GM12875 (cell line): ENCODE data around the gene CLPTM1.

ENCODE experiments used
- H3K4me3 ChIP-seq: one replicate; pipeline ENCODE4 v1.5.1; 2011; ENCODE audit warnings: low read depth, low read length, control low read depth
- CTCF ChIP-seq: IDR thresholded peaks from 2 replicates; pipeline ENCODE4 v1.5.1; 2011; ENCODE audit warnings: low read depth, mild to moderate bottlenecking, control low read depth, inconsistent platforms, low read length, moderate library complexity, borderline replicate concordance; ENCODE audit not compliant: insufficient read depth

Gene CLPTM1

DNA sequence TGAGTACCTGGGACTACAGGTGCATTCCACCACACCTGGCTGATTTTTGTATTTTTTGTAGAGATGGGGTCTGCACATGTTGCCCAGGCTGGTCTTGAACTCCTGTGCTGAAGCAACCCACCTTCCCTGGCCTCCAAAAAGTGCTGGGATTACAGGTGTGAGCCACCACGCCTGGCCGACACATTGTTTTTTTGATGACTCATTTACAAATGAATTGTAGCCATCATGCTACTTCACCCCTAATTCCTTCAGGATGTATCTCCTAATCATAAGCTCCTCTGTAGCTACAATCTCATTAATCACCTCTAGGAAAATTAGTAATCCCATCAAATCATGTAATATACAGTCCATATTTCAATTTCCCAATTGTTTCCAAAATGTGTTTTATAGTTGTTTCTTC is 64.0 kb downstream of the CLPTM1 start:
- no peak for TF ChIP-seq CTCF
- no peak overlapping the region for H3K4me3 ChIP-seq

DNA sequence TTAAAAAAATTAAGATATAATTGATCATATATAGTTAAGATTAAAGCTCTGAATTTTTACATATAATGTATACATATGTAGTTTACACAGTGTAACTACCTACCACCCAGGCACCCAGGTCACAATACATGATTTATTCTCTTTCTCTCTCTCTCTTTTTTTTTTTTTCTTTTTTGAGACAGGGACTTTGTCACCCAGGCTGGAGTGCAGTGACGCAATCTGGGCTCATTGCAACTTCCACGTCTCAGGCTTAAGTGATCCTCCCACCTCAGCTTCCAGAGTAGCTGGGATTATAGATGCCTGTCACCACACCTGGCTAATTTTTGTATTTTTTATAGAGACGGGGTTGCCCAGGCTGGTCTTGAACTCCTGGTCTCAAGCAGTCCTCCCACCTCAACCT is 64.9 kb downstream of the CLPTM1 start:
- TF ChIP-seq CTCF: no peak
- no peak overlapping the region for H3K4me3 ChIP-seq

DNA sequence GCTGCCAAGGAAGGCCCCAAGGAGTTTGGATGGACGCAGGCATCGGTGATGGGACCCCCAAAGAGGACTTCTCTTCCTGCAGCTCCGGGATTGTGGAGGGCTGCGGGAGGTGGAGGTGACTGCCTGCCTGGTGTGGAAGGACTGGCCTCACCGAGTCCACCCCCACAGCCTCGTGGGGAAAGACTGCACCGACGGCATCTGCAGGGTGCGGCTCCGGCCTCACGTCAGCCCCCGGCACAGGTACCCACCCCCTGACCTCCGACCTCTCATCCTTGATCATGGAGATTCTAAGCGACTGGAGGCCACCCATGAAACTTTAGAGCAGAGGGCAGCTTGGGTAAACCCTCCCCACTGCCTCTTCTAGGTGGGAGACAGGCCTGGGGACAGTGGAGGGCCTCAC is 66.8 kb downstream of the CLPTM1 start:
- TF ChIP-seq CTCF: no peak
- H3K4me3 ChIP-seq: no peak overlapping the region

DNA sequence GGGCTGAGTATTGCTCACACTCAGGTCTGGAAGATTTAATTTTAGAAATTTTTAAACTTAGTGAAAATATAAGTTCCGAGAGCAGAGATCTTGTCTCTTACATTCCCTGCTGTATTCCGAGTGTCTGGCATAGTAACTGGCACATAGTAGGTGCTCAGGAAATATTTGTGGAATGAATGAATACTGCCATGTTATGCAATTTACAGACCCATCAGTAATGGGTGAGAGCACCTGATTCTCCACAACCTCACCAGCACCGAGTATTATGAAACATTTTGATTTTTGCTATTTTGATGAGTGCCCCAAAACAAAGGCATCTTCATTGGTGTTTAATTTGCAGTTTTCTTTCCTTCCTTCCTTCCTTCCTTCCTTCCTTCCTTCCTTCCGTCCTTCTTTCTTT is 67.9 kb downstream of the CLPTM1 start:
- H3K4me3 ChIP-seq: no peak overlapping the region
- TF ChIP-seq CTCF: no peak

DNA sequence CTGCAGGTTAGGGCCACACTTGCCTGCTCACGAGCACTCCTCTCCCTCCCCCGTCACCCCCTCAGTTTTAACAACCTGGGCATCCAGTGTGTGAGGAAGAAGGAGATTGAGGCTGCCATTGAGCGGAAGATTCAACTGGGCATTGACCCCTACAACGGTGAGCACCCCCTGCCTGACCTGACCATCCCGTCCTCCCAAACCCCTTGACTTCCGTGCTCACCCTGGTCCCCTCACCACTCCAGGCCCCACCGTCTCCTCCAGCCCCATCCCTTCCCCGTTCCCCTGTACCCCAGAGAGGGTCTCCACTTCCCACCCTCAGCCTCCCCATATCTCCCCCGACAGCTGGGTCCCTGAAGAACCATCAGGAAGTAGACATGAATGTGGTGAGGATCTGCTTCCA is 70.1 kb downstream of the CLPTM1 start:
- H3K4me3 ChIP-seq: no peak overlapping the region
- TF ChIP-seq CTCF: no peak

DNA sequence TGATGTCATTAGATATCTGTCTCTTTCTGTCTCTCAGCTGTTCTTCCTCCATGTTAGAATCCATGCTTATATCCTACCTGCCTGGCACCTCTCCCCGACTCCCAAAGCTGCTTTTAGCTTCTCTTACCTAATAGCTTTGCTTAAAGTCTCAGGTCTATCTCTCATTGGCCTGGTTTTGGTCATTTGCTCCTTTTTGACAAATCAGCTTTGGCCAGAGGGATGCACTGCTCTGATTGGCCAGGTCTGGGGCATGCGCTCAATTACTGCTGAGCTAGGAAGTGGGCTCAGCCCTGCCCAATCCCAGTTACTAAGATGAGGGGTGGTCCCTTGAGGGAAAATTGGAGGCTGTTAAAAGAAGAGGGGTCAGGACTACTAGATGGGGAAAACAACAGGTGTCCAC is 72.2 kb downstream of the CLPTM1 start:
- TF ChIP-seq CTCF: no peak
- no peak overlapping the region for H3K4me3 ChIP-seq

GRCh38 chr19:45030825-45031224 is 75.6 kb downstream of the CLPTM1 start:
- no peak overlapping the region for H3K4me3 ChIP-seq
- no peak for TF ChIP-seq CTCF
